GM18499 (cell line): Measurements from ENCODE around the gene FKTN.
"Not testable (repeated sequence)": the region's sequence is repeated elsewhere in the genome, so short reads cannot be mapped to it uniquely, and the experiment has no call there.

ENCODE experiments used
- ATAC-seq: cut with Tn5 transposase; IDR thresholded peaks from one replicate; pipeline ENCODE4 v1.9.1; 2021; ENCODE audit warnings: moderate number of reproducible peaks; ENCODE audit not compliant: insufficient read depth, unreplicated experiment

Gene FKTN

GRCh38 chr9:105557804-105558610, at the start of gene FKTN:
TSS of gene FKTN (plus strand) at chr9:105558131. CDS start at chr9:105575033, 16,902 bp downstream.
- peak; percentile 87 for ATAC-seq

DNA sequence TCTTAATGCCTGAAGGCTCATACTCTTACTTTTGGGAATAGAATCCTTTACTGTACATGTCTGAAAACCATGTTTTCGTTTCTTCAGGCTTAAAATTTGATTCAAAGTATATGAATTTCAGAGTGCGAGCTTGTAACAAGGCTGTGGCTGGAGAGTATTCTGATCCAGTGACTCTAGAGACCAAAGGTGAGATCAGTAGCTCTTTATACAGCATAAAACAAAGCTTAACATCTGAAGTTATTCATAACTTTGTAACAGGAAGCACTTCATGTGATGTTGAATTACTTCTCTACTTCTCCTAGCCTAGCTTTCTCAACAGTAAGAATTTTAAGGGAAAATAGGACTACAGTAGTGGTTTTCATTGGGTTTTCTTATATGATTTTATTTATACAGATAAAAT, 49.4 kb upstream of the FKTN start:
- no peak for ATAC-seq

- peak; percentile 58 for ATAC-seq
Measured at GRCh38 chr9:105510024-105510423, 47.9 kb upstream of the FKTN start.

DNA sequence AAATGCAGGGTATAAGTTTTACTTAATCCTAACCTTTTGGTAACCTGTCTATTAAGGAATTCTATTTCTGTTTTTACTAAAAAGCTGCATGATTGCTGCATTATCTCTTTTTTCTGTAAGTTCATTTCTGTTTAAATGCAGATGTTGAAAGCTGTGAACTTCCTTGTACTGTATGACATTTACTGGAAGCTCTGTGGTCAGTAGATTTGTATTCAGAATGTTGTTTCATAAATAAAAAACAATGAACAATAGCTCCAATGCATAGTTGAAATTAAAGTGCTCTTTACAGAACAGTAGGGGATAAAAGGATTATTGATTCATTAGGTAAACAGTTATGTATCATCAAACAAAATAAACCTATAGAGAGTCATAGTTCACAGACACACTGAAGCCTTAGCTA, 46.5 kb upstream of the FKTN start:
- no peak for ATAC-seq

DNA sequence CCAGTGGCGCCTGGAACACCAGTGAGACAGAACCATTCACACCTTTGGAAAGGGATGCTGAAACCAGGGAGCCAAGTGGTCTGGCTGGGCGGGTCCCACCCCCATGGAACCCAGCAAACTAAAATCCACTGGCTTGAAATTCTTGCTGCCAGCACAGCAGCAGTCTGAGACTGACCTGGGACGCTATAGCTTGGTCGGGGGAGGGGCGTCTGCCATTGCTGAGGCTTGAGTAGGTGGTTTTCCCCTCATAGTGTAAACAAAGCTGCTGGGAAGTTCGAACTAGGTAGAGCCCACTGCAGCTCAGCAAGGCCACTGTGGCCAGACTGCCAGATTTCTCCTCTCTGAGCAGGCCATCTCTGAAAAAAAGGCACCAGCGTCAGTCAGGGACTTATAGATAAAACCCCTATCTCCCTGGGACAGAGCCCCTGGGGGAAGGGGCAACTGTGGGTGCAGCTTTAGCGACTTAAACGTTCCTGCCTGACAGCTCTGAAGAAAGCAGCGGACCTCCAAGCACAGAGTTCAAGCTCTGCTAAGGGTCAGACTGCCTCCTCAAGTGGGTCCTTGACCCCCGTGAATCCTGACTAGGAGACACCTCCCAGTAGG, 42.0 kb upstream of the FKTN start:
- no peak for ATAC-seq

GRCh38 chr9:105519710-105520369, 38.1 kb upstream of the FKTN start:
- not testable (repeated sequence) for ATAC-seq

- ATAC-seq: not testable (repeated sequence)
Measured at GRCh38 chr9:105520992-105521391, 36.9 kb upstream of the FKTN start.

GRCh38 chr9:105522618-105523385, 35.1 kb upstream of the FKTN start:
- peak; percentile 88 for ATAC-seq

DNA sequence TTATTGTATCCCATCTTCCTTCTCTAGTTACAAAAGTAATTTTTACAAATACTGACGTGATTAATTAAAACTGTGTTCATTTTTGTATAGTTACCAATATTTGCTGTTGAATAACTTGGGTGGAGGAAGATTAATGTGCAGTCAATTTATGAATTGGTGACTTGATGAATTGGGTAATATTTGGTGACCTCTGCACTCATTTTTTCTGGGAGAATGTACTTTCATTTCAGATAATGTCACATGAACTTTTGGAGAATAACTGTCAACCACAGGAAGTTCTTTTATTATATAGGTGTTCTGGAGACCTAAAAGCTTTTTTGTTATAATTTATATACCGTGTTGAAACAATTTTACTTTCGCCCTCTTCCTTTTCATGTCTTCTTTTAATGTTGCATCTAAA, 26.4 kb upstream of the FKTN start:
- ATAC-seq: no peak

GRCh38 chr9:105535920-105536668, 21.8 kb upstream of the FKTN start:
- peak; percentile 48 for ATAC-seq

GRCh38 chr9:105539452-105539851, 18.5 kb upstream of the FKTN start:
- no peak for ATAC-seq

- peak; percentile 95 for ATAC-seq
Measured at GRCh38 chr9:105541838-105542237, 16.1 kb upstream of the FKTN start.

DNA sequence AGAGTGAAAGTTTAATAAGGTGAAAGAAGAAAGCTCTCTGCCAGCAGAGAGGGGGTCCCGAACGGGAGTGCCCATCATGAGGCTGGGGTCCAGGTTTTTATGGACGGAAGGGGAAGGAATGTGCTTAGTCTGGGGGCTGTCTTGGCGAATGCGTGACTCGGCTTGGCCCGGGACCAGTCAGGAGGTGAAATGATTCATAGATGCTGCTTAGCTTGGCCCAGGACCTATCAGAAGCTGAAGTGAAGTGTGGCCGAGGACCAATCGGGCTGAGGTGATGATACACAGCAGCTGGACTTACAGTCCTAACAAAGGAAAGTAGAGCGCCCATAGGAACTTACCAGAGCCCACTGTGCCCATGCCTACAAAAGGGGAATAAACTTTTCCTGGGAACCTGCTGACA, 3.9 kb upstream of the FKTN start:
- ATAC-seq: no peak

GRCh38 chr9:105572455-105572854, 14.5 kb downstream of the FKTN start:
- ATAC-seq: no peak

GRCh38 chr9:105579952-105580351, 22.0 kb downstream of the FKTN start:
- ATAC-seq: not testable (repeated sequence)

DNA sequence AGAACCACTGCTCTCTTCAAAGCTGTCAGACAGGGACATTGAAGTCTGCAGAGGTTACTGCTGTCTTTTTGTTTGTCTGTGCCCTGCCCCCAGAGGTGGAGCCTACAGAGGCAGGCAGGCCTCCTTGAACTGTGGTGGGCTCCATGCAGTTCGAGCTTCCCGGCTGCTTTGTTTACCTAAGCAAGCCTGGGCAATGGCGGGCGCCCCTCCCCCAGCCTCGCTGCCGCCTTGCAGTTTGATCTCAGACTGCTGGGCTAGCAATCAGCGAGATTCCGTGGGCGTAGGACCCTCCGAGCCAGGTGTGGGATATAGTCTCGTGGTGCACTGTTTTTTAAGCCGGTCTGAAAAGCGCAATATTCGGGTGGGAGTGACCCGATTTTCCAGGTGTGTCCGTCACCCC, 23.6 kb downstream of the FKTN start:
- ATAC-seq: not testable (repeated sequence)

GRCh38 chr9:105593145-105593544, 35.2 kb downstream of the FKTN start:
- ATAC-seq: no peak

- ATAC-seq: no peak
Measured at GRCh38 chr9:105608721-105609598, 51.0 kb downstream of the FKTN start.

GRCh38 chr9:105621001-105621400, 63.1 kb downstream of the FKTN start:
- ATAC-seq: no peak
